Loucy (cell line): ENCODE measurements around the gene SFXN5.

Source experiments
- H2AFZ ChIP-seq: fragments of 200-600 bp; sonication (generic); 2 replicates; pipeline ENCODE4 v1.6.0; 2016; ENCODE audit warnings: antibody characterized with exemption, mild to moderate bottlenecking, low read length, moderate library complexity
- H3F3A ChIP-seq: fragments of 200-600 bp; 2 replicates; pipeline ENCODE4 v1.6.0; 2016; ENCODE audit warnings: antibody characterized with exemption, low read depth, mild to moderate bottlenecking
- H3K27me3 ChIP-seq: fragments of 200-600 bp; sonication (generic); 2 replicates; pipeline ENCODE4 v1.6.1; 2014; ENCODE audit warnings: low read length, mild to moderate bottlenecking; ENCODE audit not compliant: insufficient read depth, poor library complexity, severe bottlenecking
- H3K36me3 ChIP-seq: fragments of 200-600 bp; sonication (generic); 2 replicates; pipeline ENCODE4 v1.6.1; 2016; ENCODE audit warnings: low read length; ENCODE audit not compliant: insufficient read depth
- H3K4me1 ChIP-seq: fragments of 200-600 bp; sonication (generic); 2 replicates; pipeline ENCODE4 v1.5.1; 2014; ENCODE audit warnings: low read length, mild to moderate bottlenecking; ENCODE audit not compliant: insufficient read depth, poor library complexity, severe bottlenecking
- H3K4me2 ChIP-seq: fragments of 200-600 bp; sonication (generic); 2 replicates; pipeline ENCODE4 v1.6.0; 2014; ENCODE audit warnings: antibody characterized with exemption, low read length, low read depth, mild to moderate bottlenecking; ENCODE audit not compliant: poor library complexity, severe bottlenecking
- H3K4me3 ChIP-seq: fragments of 200-600 bp; sonication (generic); 2 replicates; pipeline ENCODE4 v1.5.1; 2014; ENCODE audit warnings: low read length, mild to moderate bottlenecking, mixed read lengths; ENCODE audit not compliant: poor library complexity, severe bottlenecking
- H3K79me2 ChIP-seq: fragments of 200-600 bp; sonication (generic); 2 replicates; pipeline ENCODE4 v1.6.1; 2014; ENCODE audit warnings: low read length; ENCODE audit not compliant: insufficient read depth
- H3K9ac ChIP-seq: fragments of 200-600 bp; sonication (generic); 2 replicates; pipeline ENCODE4 v1.6.0; 2014; ENCODE audit warnings: mild to moderate bottlenecking, low read depth, low read length, moderate library complexity; ENCODE audit not compliant: poor library complexity, severe bottlenecking
- H3K9me2 ChIP-seq: fragments of 200-600 bp; sonication (generic); replicated peaks from 2 replicates; pipeline ENCODE4 v1.6.1; 2016; ENCODE audit warnings: low read depth, low read length, mixed read lengths
- H3K9me3 ChIP-seq: fragments of 200-600 bp; sonication (generic); 2 replicates; pipeline ENCODE4 v1.6.1; 2014; ENCODE audit warnings: mild to moderate bottlenecking, antibody characterized with exemption, low read length, low read depth; ENCODE audit not compliant: insufficient read depth
- H4K20me1 ChIP-seq: fragments of 200-600 bp; sonication (generic); 2 replicates; pipeline ENCODE4 v1.6.0; 2014; ENCODE audit warnings: antibody characterized with exemption, low read length, mild to moderate bottlenecking; ENCODE audit not compliant: insufficient read depth, poor library complexity, severe bottlenecking
- EZH2phosphoT487 ChIP-seq: fragments of 200-600 bp; IDR thresholded peaks from 2 replicates; pipeline ENCODE4 v1.6.1; 2018; ENCODE audit warnings: antibody characterized with exemption, mild to moderate bottlenecking, moderate library complexity, borderline replicate concordance
- TF ChIP-seq, protein P1 (sequence below): fragments of 200-600 bp; sonication (generic); conservative IDR thresholded peaks from 2 replicates; pipeline ENCODE4 v1.5.1; 2014; ENCODE audit warnings: mild to moderate bottlenecking, antibody characterized with exemption, low read length

The SFXN5 gene

GRCh38 chr2:72999729-73000725, 71.5 kb downstream of the SFXN5 start:
- H4K20me1 ChIP-seq, result no peaks in the 10 kb centered on the region
- no peak overlapping the region for H3K4me2 ChIP-seq
- no peaks in the 10 kb centered on the region for H3K79me2 ChIP-seq
- H2AFZ ChIP-seq, result no peak overlapping the region
- H3K36me3 ChIP-seq, result no peaks in the 10 kb centered on the region; the same call in 1 of the 2 replicates
- H3K9me2 ChIP-seq, result no peaks in the 10 kb centered on the region
- H3K9me3 ChIP-seq, result no peaks in the 10 kb centered on the region
- TF ChIP-seq EZH2phosphoT487, result no peak
- TF ChIP-seq, protein P1, sequence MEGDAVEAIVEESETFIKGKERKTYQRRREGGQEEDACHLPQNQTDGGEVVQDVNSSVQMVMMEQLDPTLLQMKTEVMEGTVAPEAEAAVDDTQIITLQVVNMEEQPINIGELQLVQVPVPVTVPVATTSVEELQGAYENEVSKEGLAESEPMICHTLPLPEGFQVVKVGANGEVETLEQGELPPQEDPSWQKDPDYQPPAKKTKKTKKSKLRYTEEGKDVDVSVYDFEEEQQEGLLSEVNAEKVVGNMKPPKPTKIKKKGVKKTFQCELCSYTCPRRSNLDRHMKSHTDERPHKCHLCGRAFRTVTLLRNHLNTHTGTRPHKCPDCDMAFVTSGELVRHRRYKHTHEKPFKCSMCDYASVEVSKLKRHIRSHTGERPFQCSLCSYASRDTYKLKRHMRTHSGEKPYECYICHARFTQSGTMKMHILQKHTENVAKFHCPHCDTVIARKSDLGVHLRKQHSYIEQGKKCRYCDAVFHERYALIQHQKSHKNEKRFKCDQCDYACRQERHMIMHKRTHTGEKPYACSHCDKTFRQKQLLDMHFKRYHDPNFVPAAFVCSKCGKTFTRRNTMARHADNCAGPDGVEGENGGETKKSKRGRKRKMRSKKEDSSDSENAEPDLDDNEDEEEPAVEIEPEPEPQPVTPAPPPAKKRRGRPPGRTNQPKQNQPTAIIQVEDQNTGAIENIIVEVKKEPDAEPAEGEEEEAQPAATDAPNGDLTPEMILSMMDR, result no peak
- no peaks in the 10 kb centered on the region for H3K4me1 ChIP-seq
- no peak overlapping the region for H3K9ac ChIP-seq
- no peak overlapping the region for H3K4me3 ChIP-seq
- no peaks in the 10 kb centered on the region for H3F3A ChIP-seq
- no peaks in the 10 kb centered on the region for H3K27me3 ChIP-seq

DNA sequence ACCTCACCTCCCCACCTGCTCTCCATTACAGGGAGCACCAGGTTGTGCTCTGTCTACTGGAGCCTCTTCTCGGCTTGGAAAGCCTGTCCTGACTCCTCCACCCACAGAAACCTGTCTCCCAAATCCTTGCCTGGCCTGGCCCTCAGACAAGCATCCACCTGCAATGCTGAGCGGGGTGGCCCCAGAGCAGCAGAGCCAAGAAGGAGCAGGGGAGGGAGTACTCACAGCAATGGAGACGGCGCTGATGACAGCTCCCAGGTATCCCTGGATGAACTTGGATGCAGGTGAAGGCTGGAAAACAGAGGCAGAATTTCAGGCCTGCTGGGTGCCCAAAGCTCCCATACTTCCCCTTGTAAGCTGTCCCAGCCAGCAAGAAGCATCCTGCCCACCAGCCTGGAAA, 72.8 kb downstream of the SFXN5 start:
- Histone ChIP-seq H3K9me2 (no peaks in the 10 kb centered on the region), H3K4me1 (no peaks in the 10 kb centered on the region), H4K20me1 (no peaks in the 10 kb centered on the region), H3F3A (no peaks in the 10 kb centered on the region), H3K4me3 (no peak overlapping the region), H3K9ac (no peak overlapping the region), H3K4me2 (no peak overlapping the region), H3K9me3 (no peaks in the 10 kb centered on the region), H3K27me3 (no peaks in the 10 kb centered on the region), H3K36me3 (no peaks in the 10 kb centered on the region; the same call in 1 of the 2 replicates), H3K79me2 (no peaks in the 10 kb centered on the region), H2AFZ (no peak overlapping the region)
- TF ChIP-seq, protein P1, result no peak
- TF ChIP-seq EZH2phosphoT487, result no peak

DNA sequence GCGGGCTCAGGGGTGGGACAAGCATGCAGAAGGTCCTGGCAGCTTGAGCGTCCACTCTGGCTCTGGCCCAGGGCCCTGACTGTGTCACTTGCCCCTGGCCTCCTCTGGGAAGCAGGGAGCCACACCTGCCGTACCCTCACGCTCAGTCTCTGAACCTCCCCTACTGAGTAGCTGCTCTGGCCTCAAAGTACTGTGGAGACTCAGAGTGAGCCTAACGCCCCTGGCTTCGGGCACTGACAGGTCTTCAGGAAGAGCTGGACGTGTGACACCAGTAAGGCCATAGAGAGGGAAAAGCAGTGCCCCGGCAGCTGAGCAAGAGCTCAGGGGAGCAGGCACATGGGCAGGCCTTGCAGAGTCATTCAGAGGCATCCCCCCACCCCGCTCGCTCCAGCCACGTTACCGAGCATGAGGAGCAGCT, 73.3 kb downstream of the SFXN5 start:
- Histone ChIP-seq H3K9me3 (no peaks in the 10 kb centered on the region), H3K9me2 (no peaks in the 10 kb centered on the region), H3K36me3 (no peaks in the 10 kb centered on the region; the same call in 1 of the 2 replicates), H3K4me3 (no peak overlapping the region), H3K4me2 (no peak overlapping the region), H3K4me1 (no peaks in the 10 kb centered on the region), H3F3A (no peaks in the 10 kb centered on the region), H4K20me1 (no peaks in the 10 kb centered on the region), H3K27me3 (no peaks in the 10 kb centered on the region), H3K9ac (no peak overlapping the region), H3K79me2 (no peaks in the 10 kb centered on the region), H2AFZ (no peak overlapping the region)
- TF ChIP-seq EZH2phosphoT487, result no peak
- TF ChIP-seq, protein P1, result no peak
